GM12873 (cell line): ENCODE measurements around the gene NSUN6.

Source experiments
- TF ChIP-seq, protein P1 (sequence below): IDR thresholded peaks from 2 replicates; pipeline ENCODE4 v1.5.1; 2012; ENCODE audit warnings: low read depth, mild to moderate bottlenecking, moderate library complexity, low read length, control low read depth; ENCODE audit not compliant: insufficient read depth; ENCODE audit errors: missing control alignments

NSUN6 gene

DNA sequence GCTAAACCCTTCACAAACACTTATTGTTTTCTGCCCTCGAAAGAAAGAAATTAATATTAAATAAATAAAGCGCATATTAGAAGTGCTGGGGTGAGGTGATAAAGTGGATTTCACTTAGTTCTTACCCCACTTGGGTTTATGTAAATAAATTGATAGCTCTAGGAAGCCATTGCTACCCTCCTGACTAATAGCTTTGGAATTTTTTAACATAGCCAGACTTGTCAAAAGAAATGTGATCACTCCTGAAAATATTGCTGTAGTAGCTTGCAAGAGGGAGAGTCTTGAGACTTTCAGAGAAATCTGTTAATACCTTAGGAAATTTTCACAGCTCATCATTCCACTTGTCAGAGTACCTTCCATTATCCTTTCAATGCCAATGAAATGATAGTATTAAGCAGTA is 15.4 kb upstream of the NSUN6 start:
- TF ChIP-seq, protein P1, sequence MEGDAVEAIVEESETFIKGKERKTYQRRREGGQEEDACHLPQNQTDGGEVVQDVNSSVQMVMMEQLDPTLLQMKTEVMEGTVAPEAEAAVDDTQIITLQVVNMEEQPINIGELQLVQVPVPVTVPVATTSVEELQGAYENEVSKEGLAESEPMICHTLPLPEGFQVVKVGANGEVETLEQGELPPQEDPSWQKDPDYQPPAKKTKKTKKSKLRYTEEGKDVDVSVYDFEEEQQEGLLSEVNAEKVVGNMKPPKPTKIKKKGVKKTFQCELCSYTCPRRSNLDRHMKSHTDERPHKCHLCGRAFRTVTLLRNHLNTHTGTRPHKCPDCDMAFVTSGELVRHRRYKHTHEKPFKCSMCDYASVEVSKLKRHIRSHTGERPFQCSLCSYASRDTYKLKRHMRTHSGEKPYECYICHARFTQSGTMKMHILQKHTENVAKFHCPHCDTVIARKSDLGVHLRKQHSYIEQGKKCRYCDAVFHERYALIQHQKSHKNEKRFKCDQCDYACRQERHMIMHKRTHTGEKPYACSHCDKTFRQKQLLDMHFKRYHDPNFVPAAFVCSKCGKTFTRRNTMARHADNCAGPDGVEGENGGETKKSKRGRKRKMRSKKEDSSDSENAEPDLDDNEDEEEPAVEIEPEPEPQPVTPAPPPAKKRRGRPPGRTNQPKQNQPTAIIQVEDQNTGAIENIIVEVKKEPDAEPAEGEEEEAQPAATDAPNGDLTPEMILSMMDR: no peak

DNA sequence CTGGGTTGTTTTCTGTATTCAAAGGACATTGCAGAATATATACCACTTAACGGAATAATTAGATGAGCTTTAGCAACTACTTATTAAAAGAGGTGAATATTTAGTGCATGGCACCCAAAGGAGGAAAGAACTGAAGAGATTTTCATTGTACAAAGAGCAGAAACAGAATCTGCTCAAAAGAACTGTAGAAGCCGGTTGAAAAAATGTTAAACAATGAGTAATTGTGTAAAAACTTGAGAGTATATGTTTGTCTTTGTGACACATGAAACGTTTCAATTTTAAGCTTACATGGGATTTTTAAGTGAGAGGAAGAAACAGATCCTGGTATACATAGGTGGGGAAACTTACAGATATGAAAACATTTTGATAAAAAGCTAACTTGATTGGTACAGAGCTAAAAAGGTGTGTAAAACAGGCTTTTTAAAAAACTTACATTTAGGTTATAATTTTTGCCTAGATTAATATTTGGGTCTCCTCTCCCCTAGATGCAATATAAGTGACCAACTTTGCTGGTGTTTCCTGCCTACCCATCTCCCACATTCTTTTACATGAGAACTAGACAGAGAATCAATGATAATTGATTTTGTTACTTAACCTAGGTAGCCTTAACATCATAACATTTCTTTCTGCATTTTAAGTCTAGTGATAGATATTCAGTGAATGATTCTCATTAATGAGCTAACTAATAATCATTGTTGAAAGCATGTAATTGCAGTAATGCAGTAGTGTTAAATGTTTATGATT is 14.6 kb upstream of the NSUN6 start:
- TF ChIP-seq, protein P1: no peak

DNA sequence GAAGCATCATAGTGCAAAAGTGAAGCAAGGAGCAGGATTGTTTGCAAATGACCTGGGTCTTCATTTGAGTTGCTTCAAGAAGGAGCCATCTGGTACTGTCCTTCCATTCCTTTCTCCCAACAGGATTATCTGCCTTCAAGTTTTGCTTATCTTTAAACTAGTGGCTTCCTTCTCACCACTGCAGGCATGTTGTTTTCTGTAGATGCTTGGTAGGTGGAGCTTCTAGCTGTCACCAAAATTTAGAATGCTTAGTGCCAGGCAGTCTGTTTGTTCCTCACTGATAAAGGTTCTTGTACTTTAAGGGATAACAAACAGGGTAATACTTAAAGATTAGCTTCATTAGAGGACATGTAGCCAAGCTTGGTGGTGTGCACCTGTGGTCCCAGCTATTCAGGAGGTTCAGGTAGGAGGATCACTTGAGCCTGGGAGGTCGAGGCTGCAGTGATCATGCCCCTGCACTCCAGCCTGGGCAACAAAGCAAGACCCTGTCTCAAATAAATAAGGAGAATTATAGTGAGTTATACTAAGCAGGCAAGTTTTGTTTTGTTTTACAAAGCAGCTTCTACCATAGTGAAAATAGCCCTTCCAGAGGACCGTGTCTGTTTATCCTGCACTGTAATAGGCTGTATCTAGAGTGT is 13.6 kb upstream of the NSUN6 start:
- TF ChIP-seq, protein P1: no peak

DNA sequence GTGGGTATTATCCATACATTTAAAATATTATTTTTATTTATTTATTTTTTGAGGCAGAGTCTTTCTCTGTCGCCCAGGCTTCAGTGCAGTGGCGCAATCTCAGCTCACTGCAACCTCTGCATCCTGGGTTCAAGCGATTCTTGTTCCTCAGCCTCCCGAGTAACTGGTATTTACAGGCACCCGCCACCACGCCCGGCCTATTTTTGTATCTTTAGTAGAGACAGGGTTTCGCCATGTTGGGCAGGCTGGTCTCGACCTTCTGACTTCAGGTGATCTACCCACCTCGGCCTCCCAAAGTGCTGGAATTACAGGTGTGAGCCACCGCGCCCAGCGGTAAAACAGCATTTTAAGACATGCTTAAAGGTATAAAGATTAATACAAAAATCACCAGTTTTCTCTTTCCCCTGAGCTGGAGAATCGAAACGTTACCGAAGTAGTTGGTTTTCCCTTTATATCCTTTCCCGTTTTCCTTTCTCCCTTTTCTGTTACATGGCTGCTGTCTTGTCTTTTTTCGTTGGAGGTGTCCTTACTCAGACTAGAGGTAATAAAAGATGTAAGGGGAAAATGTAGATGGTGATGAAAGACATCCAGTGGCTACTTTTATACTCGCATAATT is 9.5 kb upstream of the NSUN6 start:
- TF ChIP-seq, protein P1: no peak

DNA sequence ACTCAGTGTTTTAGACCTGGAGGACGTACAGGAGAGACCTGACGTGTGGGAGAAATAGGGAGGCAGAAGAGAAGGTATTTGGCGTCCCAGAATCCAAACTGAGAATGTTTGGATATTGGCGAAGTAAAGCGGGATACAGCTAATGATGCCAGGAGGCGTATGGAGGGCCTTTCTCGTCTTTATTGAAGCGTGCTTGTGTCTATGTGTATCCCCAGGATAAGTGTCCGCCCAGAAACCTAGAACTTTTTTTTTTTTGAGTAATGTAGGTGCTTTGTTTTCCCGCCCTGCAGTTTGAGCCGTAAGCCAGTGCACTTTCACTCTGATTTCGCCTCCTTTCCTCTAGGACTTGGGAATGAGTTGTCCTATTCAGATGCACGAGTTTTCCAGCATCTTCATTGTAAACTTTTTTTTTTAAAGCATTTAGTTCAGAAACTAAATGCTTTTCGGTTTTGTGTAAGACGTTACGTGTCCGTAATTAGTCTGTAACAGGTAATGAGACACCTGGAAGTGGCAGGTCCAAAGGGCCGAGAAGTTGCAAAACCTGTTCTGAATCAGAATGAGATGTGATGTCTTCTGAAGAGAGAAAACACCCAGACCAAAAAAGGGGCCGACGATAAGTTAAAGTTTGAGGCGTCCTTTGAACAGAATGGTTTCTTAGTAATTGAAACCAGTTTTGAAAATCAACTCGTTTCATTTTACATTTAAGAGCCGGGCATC is 8.6 kb upstream of the NSUN6 start:
- TF ChIP-seq, protein P1: no peak

DNA sequence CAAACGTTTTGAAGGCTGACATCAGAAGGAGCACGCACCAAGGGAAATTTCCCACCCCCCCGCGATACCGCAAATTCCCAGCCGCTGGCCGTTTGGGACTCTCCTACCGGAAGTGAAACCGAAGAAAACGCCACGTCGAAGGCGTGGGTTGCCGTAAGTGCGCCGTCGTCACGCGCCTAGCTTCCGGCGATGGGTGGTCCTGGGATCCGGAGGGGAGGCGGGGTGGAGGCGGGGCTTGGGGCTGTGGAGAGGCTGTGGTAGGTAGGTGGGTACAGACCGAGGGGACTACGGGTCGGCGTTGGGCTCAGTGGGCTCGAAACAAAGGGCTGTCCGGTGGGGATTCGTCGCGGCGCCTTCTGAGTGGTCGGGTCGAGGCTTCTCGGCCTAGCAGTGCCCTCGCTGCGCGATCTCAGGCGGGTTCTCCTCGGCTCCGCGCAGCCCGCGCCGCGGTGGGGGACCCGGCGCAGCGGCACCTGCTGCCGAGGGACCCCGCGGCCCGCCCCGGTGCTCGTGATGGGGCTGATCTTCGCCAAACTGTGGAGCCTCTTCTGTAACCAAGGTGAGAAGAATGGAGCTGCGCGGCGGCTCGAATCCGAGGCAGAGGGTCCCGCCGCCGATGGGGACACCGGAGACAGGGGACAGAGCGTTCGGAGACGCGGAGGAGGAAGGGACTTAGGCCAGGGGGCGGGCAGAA is 7.9 kb upstream of the NSUN6 start, which contains the start of gene ARL5B:
TSS of gene ARL5B (plus strand) at position 307 of the 694 bp plus-strand sequence. CDS start at position 514, 207 bp downstream.
- TF ChIP-seq, protein P1: no peak
